PC-9 (cell line): ENCODE data around the gene PCP2. TPM values are rescaled to one million over a fixed set of nuclear protein-coding genes. Genes with fewer than 3 reads are reported as not detected.

Source experiments
- BruUV-seq: library from RNA; stranded (reverse); fragments of 400-500 nt; replicated peaks from 2 replicates; lab custom pipeline; 2021; lab: Mats Ljungman, UMichigan
- CTCF ChIA-PET: fragments of 300-600 bp; sonication (Branson Sonifier 250); formaldehyde crosslinking; loops from one replicate; lab custom pipeline; 2022; ENCODE audit warnings: antibody characterized with exemption; lab: Charles Lee
- POLR2A ChIA-PET: fragments of 300-600 bp; sonication (Branson Sonifier 250); formaldehyde crosslinking; loops from one replicate; lab custom pipeline; 2022; ENCODE audit warnings: antibody characterized with exemption; ENCODE audit not compliant: unreplicated experiment; lab: Charles Lee
- DNase-seq, 2 experiments: peaks; one replicate each; pipeline versions ENCODE4 v3.0.0 to v3.0.0-alpha.2; 2015 to 2022; ENCODE audit warnings: mixed read lengths in 1 of 2
- H2AFZ ChIP-seq: fragments of 200-600 bp; sonication (generic); 2 replicates; pipeline ENCODE4 v1.8.1; 2017; ENCODE audit warnings: antibody characterized with exemption
- H3F3A ChIP-seq: fragments of 200-600 bp; sonication (generic); 2 replicates; pipeline ENCODE4 v1.8.1; 2017; ENCODE audit warnings: antibody characterized with exemption, mild to moderate bottlenecking, low read depth; ENCODE audit not compliant: insufficient read depth
- H3K27ac ChIP-seq: fragments of 200-600 bp; sonication (generic); 2 replicates; pipeline ENCODE4 v1.6.1; 2016; ENCODE audit warnings: mixed run types
- H3K27me3 ChIP-seq: fragments of 200-600 bp; sonication (generic); 2 replicates; pipeline ENCODE4 v1.6.1; 2016; ENCODE audit warnings: low read depth, mixed run types; ENCODE audit not compliant: insufficient read depth
- H3K36me3 ChIP-seq: fragments of 200-600 bp; sonication (generic); 2 replicates; pipeline ENCODE4 v1.6.1; 2016; ENCODE audit warnings: low read depth, mixed run types
- H3K4me1 ChIP-seq: fragments of 200-600 bp; sonication (generic); replicated peaks from 2 replicates; pipeline ENCODE4 v1.6.1; 2016; ENCODE audit warnings: mixed run types; ENCODE audit not compliant: insufficient read depth
- H3K4me2 ChIP-seq: fragments of 200-600 bp; sonication (generic); 2 replicates; pipeline ENCODE4 v1.6.1; 2017; ENCODE audit warnings: mixed run types
- H3K4me3 ChIP-seq: fragments of 200-600 bp; sonication (generic); 2 replicates; pipeline ENCODE4 v1.6.1; 2016; ENCODE audit warnings: mixed run types
- H3K79me2 ChIP-seq: fragments of 200-600 bp; sonication (generic); 2 replicates; pipeline ENCODE4 v1.6.1; 2017; ENCODE audit warnings: low read depth, mixed run types
- H3K9me2 ChIP-seq: fragments of 200-600 bp; sonication (generic); 2 replicates; pipeline ENCODE4 v1.8.1; 2017; ENCODE audit warnings: mild to moderate bottlenecking; ENCODE audit not compliant: insufficient read depth
- H3K9me3 ChIP-seq: fragments of 200-600 bp; sonication (generic); 2 replicates; pipeline ENCODE4 v1.8.1; 2016; ENCODE audit warnings: low read depth; ENCODE audit not compliant: insufficient read depth
- H4K20me1 ChIP-seq: fragments of 200-600 bp; sonication (generic); 2 replicates; pipeline ENCODE4 v1.8.1; 2017; ENCODE audit not compliant: insufficient read depth
- CTCF ChIP-seq: fragments of 200-600 bp; sonication (generic); conservative IDR thresholded peaks from 2 replicates; pipeline ENCODE4 v1.6.1; 2017; ENCODE audit warnings: mixed run types, antibody characterized with exemption, mild to moderate bottlenecking, moderate library complexity
- EZH2 ChIP-seq: fragments of 200-600 bp; sonication (generic); IDR thresholded peaks from 2 replicates; pipeline ENCODE4 v1.8.0; 2017; ENCODE audit warnings: antibody characterized with exemption, low read depth
- intact Hi-C: fragments of 100-400 bp; cut with micrococcal nuclease; formaldehyde crosslinking; loops from one replicate; pipeline ENCODE4 v1.10.0; 2022; ENCODE audit not compliant: unreplicated experiment
- total RNA-seq: library from RNA; stranded (reverse); gene quantifications from 2 replicates; pipeline ENCODE4 v1.2.3, GENCODE V29; 2021

PCP2 gene
- total RNA-seq, 1 experiment from 2014 or later, result 0.92 TPM

DNA sequence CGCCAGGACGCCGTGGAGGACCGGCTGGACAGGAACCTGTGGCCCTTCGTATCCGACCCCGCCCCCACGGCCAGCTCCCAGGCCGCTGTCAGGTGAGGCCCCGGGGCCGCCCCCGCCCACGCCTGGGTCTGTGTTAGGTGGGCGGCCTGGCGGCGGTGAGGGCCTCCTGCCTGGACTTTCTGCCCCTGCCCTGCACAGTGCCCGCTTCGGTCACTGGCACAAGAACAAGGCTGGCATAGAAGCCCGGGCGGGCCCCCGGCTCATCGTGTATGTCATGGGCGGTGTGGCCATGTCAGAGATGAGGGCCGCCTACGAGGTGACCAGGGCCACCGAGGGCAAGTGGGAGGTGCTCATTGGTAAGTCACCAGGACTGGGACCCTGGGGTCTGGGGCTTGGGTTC lies 13.6 kb upstream of the PCP2 start:
- DNase-seq, result no peak
- POLR2A ChIA-PET, result no interaction called here
- H2AFZ ChIP-seq, result no peak overlapping the region
- TF ChIP-seq EZH2 (no peak), CTCF (no peak)
- H3K4me1 ChIP-seq, result no peaks in the 10 kb centered on the region
- no peaks in the 10 kb centered on the region for H3K9me2 ChIP-seq
- H3K36me3 ChIP-seq, result no peaks in the 10 kb centered on the region
- no TSS peak for BruUV-seq
- H3K79me2 ChIP-seq, result no peaks in the 10 kb centered on the region
- intact Hi-C loops, result no loop called here
- CTCF ChIA-PET, result no interaction called here
- no peaks in the 10 kb centered on the region for H3K9me3 ChIP-seq
- H3K27ac ChIP-seq, result no peak overlapping the region
- no peak overlapping the region for H3K4me2 ChIP-seq
- no peaks in the 10 kb centered on the region for H3K27me3 ChIP-seq
- no peak overlapping the region for H3K4me3 ChIP-seq
- peaks cover 22% of the 10 kb centered on the region for H3F3A ChIP-seq
- no peaks in the 10 kb centered on the region for H4K20me1 ChIP-seq

DNA sequence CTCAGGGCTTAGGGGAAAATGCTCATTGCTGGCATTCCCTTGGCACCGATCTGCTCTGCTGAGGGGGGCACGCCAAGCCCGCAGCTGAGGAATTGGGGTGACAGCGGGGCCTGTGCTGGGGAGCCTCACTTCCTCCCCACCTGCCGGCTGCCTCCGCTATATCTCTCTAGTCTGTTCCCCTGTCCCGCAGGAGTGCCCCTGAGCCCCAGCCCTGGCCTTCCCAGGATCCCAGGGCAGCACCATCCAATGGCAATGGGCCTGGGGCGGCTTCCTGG lies 12.8 kb upstream of the PCP2 start:
- Histone ChIP-seq H3F3A (peaks cover 22% of the 10 kb centered on the region), H3K9me3 (no peaks in the 10 kb centered on the region), H3K27me3 (no peaks in the 10 kb centered on the region), H3K4me3 (no peak overlapping the region), H2AFZ (no peak overlapping the region), H3K36me3 (no peaks in the 10 kb centered on the region), H3K27ac (no peak overlapping the region), H3K9me2 (no peaks in the 10 kb centered on the region), H3K4me2 (no peak overlapping the region), H3K4me1 (no peaks in the 10 kb centered on the region), H3K79me2 (no peaks in the 10 kb centered on the region), H4K20me1 (no peaks in the 10 kb centered on the region)
- no peak for TF ChIP-seq EZH2
- no peak for TF ChIP-seq CTCF
- no peak for DNase-seq
- BruUV-seq, result no TSS peak
- ChIA-PET POLR2A (no interaction called here), CTCF (no interaction called here)
- intact Hi-C loops, result no loop called here

DNA sequence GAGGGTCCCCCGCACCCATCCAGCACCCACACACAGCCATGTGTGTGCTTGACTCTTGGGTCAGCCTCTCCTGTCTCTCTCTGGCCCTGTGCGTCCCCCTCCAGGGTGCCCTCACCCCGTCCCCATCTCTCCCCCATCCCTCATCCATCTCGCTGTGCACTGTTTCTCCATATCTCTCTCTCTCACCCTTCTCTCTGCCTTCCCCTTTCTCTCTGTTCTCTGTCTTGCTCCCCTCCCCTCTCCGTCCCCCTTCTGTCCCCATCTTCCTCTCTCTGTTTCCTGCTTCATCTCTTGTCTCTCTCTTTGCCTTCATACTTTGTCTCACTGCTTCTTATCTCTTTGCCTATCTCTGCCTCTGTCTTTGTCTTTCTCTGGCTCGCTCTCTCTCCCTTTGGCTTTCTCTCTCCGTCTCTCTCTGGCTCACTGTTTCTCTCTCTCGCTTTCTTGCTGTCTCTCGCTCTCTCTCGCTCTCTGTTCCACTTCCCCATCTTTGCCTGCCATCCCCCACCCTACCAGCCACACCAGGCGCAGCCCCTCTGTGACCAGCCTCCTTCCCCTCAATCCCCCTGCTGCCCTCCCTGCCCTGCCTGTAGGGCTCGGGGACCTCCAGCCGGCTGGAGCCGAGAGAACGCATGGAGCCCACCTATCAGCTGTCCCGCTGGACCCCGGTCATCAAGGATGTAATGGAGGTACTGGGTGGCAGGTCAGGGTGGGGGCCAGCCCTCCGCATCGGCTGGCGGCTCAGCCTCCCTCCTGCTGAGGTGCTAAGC lies 12.3 kb upstream of the PCP2 start:
- H3F3A ChIP-seq, result peaks cover 25% of the 10 kb centered on the region
- no TSS peak for BruUV-seq
- no peak overlapping the region for H3K4me2 ChIP-seq
- H3K27ac ChIP-seq, result no peak overlapping the region
- intact Hi-C loops, result no loop called here
- 0 out of 2 replicates have a peak, but pooled peaks cover 2% of the 10 kb centered on the region for H4K20me1 ChIP-seq
- DNase-seq, result no peak
- no peaks in the 10 kb centered on the region for H3K9me2 ChIP-seq
- H2AFZ ChIP-seq, result no peak overlapping the region
- H3K4me3 ChIP-seq, result no peak overlapping the region
- no peaks in the 10 kb centered on the region for H3K36me3 ChIP-seq
- H3K27me3 ChIP-seq, result no peaks in the 10 kb centered on the region
- no peaks in the 10 kb centered on the region for H3K9me3 ChIP-seq
- ChIA-PET CTCF (no interaction called here), POLR2A (no interaction called here)
- no peaks in the 10 kb centered on the region for H3K4me1 ChIP-seq
- no peak for TF ChIP-seq EZH2
- TF ChIP-seq CTCF, result no peak
- H3K79me2 ChIP-seq, result no peaks in the 10 kb centered on the region
